Testis (tissue), 2 donors: ENCODE data around the gene LRRC49.

ENCODE experiments used
- POLR2A ChIP-seq: fragments of 450-650 bp; IDR thresholded peaks from one replicate; pipeline ENCODE4 v1.6.1; 2017; ENCODE audit warnings: antibody characterized with exemption, mild to moderate bottlenecking, moderate library complexity
- TF ChIP-seq, protein P1 (sequence below), 3 experiments: fragments of 450-650 bp in 2 of 3; fragments of 200-600 bp in 1 of 3; sonication (generic) in 1 of 3; IDR thresholded peaks; one replicate each; pipeline ENCODE4 v1.5.1; 2016 to 2019; ENCODE audit warnings: antibody characterized with exemption in 3 of 3, mild to moderate bottlenecking in 2 of 3, moderate library complexity in 1 of 3

DNA sequence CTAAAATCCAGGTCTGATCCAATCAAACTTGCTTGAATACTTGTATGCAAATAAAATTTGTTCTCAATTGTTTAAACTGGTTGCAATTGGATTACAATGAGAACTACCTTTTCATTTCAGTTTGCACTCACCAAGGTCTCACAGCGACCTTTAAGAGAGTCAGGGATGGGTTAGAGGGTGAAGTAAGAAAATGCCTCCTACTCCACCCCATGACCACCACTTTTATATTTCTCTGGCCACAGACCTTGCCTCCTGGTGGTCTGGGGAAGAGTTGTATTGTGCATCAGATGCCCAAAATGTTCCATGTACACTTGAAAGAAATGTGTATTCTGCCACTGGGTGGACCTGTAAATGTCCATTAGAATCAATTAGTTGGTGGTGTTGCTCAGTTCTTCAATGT is 206.3 kb downstream of the LRRC49 start:
- TF ChIP-seq, protein P1, sequence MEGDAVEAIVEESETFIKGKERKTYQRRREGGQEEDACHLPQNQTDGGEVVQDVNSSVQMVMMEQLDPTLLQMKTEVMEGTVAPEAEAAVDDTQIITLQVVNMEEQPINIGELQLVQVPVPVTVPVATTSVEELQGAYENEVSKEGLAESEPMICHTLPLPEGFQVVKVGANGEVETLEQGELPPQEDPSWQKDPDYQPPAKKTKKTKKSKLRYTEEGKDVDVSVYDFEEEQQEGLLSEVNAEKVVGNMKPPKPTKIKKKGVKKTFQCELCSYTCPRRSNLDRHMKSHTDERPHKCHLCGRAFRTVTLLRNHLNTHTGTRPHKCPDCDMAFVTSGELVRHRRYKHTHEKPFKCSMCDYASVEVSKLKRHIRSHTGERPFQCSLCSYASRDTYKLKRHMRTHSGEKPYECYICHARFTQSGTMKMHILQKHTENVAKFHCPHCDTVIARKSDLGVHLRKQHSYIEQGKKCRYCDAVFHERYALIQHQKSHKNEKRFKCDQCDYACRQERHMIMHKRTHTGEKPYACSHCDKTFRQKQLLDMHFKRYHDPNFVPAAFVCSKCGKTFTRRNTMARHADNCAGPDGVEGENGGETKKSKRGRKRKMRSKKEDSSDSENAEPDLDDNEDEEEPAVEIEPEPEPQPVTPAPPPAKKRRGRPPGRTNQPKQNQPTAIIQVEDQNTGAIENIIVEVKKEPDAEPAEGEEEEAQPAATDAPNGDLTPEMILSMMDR (IDR thresholded peaks at IDR 0.05): no peak
- TF ChIP-seq POLR2A: no peak
